HG02943 (cell line): ENCODE results near the gene INPP5E.
"Not testable (repeated sequence)": the region's sequence is repeated elsewhere in the genome, so short reads cannot be mapped to it uniquely, and the experiment has no call there.

Experiments
- ATAC-seq: cut with Tn5 transposase; IDR thresholded peaks from one replicate; pipeline ENCODE4 v1.9.1; 2021; ENCODE audit warnings: mild to moderate bottlenecking, low read depth, moderate library complexity; ENCODE audit not compliant: unreplicated experiment

INPP5E gene

GRCh38 chr9:136409557-136410455 is 29.8 kb downstream of the INPP5E start:
- no peak for ATAC-seq

GRCh38 chr9:136407911-136408310 is 31.7 kb downstream of the INPP5E start:
- no peak for ATAC-seq

- not testable (repeated sequence) for ATAC-seq
These were observed 32.6 kb downstream of the INPP5E start for GRCh38 chr9:136407061-136407460.

- ATAC-seq = not testable (repeated sequence)
These were observed 33.7 kb downstream of the INPP5E start for GRCh38 chr9:136405904-136406303.

- no peak for ATAC-seq
These were observed 34.2 kb downstream of the INPP5E start for GRCh38 chr9:136405481-136405880.

- no peak for ATAC-seq
These were observed 34.9 kb downstream of the INPP5E start for GRCh38 chr9:136404801-136405136.

GRCh38 chr9:136403915-136404800 is 35.5 kb downstream of the INPP5E start:
- no peak for ATAC-seq

- ATAC-seq = no peak
These were observed 36.1 kb downstream of the INPP5E start for GRCh38 chr9:136403538-136403914.

- ATAC-seq = no peak
These were observed 37.6 kb downstream of the INPP5E start for GRCh38 chr9:136402067-136402466.

- no peak for ATAC-seq
These were observed 38.3 kb downstream of the INPP5E start for GRCh38 chr9:136401173-136401922.

- no peak for ATAC-seq
These were observed 39.4 kb downstream of the INPP5E start, which contains the start of gene SNAPC4 for GRCh38 chr9:136400038-136400834. Gene SNAPC4 (minus strand): TSS chr9:136400170. CDS start chr9:136398428, 1,742 bp downstream.

GRCh38 chr9:136399176-136400037 is 40.2 kb downstream of the INPP5E start:
- no peak for ATAC-seq

GRCh38 chr9:136398286-136398685 is 41.4 kb downstream of the INPP5E start:
- ATAC-seq = no peak

- no peak for ATAC-seq
These were observed 42.0 kb downstream of the INPP5E start for GRCh38 chr9:136397643-136398042.

GRCh38 chr9:136396219-136396515 is 43.5 kb downstream of the INPP5E start:
- ATAC-seq = no peak

GRCh38 chr9:136395345-136396218 is 44.1 kb downstream of the INPP5E start:
- no peak for ATAC-seq

GRCh38 chr9:136395020-136395340 is 44.7 kb downstream of the INPP5E start:
- ATAC-seq = no peak

GRCh38 chr9:136394312-136395019 is 45.2 kb downstream of the INPP5E start:
- no peak for ATAC-seq
